Measurements from ENCODE around the gene NFATC2.

DNA sequence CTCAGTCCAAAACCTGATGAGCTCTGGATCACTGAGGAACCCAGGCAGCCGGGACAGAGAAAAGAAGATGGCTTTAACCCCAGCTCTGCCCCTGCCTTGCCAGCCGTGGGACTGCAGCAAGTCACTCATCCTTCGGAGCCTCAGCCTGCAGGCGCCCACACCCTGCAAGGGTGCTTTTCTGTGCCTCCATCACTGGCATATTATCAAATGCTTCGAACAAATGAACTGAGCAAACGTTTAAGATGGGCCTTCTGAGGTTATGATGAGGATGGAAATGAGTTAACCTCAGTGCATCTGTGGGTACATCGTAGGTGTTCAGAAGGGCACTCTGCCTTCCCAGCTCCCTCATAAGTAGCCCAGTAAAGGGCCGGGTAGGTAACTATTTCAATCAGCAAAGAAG, 79.0 kb downstream of the NFATC2 start:
- TF ChIP-seq, protein P1, sequence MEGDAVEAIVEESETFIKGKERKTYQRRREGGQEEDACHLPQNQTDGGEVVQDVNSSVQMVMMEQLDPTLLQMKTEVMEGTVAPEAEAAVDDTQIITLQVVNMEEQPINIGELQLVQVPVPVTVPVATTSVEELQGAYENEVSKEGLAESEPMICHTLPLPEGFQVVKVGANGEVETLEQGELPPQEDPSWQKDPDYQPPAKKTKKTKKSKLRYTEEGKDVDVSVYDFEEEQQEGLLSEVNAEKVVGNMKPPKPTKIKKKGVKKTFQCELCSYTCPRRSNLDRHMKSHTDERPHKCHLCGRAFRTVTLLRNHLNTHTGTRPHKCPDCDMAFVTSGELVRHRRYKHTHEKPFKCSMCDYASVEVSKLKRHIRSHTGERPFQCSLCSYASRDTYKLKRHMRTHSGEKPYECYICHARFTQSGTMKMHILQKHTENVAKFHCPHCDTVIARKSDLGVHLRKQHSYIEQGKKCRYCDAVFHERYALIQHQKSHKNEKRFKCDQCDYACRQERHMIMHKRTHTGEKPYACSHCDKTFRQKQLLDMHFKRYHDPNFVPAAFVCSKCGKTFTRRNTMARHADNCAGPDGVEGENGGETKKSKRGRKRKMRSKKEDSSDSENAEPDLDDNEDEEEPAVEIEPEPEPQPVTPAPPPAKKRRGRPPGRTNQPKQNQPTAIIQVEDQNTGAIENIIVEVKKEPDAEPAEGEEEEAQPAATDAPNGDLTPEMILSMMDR (IDR thresholded peaks at IDR 0.05 in 4 of 5, conservative IDR thresholded peaks at IDR 0.05 in 1 of 5), result no peak
- no peak for TF ChIP-seq POLR2A (IDR thresholded peaks at IDR 0.05)
